ENCODE measurements around the gene GPR15LG.

Gene GPR15LG

DNA sequence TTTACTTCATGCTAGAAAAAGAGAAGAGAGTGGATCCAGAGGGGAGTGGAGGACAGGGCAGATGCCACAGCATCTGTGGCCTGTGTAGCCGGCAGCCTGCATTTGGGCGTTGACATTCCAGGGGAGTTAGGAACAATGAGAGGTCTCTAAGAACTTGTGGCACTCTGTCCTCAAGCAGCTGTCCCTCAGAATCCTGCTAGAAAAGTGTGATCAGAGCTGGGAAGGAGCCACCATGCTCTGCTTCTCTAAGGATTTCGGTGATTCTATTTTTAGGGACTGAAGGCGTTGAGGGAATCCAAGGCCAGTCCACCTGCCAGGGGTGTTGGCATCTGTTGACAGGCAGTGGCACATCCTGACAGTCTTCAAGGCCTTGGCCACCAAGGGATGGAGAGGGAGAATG, 44.1 kb downstream of the GPR15LG start:
- no peak for DNase-seq

DNA sequence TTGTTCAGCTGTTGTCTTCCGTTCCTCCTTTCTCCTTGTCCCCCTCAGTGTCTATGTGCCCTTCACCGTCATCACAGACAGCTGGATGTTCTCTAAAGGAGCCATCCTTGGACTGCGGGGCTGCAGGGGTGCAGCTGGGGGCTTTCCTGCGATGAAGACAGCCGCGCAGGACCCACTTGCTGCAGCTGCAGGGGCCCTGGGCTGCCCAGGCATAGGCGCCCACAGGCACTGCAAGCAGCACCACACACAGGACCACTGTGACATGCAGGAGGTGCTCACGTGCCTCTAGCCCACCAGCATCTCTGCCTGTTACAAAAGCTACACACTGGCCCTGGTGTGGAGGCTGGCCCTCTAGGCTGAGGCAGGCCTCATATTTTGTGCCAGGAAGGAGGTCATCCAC, 48.3 kb downstream of the GPR15LG start:
- no peak for DNase-seq

DNA sequence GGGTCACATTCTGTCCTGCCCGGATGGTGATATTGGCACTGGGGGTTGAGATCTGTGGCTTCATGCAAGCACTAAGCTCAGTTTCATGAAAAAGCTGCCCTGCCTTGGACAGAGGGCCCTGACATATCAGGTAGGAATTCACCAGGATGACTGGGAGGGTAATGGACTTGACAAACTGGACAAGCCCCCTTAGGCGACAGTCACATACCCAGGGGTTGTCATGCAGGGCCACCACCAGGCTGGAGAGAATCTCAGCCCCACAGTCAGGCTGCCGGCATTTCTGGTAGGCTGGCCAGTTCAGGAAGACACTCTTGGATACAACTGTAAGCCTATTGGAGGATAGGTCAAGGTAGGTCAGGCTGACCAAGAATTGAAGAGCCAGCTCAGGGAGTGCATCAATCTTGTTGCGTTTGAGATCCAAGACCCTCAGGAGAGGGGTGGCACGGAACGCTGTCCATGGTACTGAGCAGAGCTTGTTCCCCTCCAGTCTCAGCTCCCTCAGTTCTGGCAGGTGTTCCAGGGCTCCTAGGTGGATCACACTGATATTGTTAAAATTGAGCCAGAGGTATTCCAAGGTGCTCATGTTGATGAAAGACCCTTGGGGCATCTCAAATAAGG, 50.9 kb downstream of the GPR15LG start:
- DNase-seq = no peak

DNA sequence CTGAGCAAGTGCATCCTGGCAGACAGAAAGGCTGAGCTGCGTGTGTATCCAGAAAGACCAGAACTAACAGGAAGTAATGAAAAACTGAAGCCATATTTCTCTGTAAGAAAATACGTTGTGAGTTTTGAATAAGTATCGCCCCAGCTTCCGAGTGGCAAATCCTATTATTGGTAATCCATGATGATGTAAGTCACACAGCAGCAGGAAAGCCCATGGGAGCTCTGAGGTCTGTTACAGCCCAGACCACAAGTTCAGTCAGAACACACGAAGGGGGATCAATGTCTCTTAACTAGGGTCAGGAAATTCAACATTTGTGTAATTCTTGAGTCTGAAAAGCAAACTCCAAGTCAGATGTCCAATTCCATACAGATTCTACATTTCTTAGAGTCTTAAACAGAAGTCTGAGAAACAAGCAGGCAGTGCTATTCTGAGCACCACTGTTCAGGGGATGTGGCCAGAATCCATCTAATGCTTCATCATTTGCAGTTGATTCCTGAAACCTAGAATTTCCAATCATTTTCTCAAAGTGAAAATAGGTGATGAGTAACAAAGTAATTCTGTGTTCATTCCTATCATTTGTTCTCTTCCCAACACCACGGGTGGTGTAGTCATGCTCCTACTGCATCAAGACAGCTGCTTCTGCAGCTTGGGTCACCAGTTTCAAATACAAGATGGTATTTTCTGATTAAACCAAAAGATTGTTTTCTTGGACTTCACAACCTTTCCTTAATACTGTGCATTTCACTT, 52.0 kb downstream of the GPR15LG start, which contains the start of gene LRIT2:
Gene LRIT2, minus strand, starts transcription at position 118 of the 747 bp plus-strand sequence. Its CDS starts 24 bp downstream, at position 94.
- no peak for DNase-seq

- DNase-seq = no peak
These were observed 53.0 kb downstream of the GPR15LG start for GRCh38 chr10:84226616-84227015.

DNA sequence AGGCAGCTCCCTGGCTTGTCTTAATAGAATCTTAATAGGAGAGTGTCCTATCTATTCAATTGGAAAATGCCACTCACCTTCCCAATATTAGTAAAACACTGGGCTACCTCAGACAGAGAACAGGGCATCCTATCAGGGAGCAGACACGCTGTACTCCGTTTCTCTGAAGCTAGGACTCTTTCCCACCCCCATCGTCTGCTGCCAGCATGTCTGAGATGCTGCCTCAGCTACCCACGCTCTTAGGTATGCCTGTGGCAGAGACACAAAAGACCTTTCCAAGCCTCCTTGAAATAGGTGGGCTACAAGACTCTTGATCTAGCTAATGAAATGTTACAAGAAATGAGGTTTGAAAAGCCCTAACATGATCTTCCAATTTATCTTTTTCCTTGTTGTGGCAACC, 54.2 kb downstream of the GPR15LG start:
- DNase-seq = no peak

GRCh38 chr10:84230359-84230758, 56.8 kb downstream of the GPR15LG start:
- no peak for DNase-seq

GRCh38 chr10:84232376-84232775, 58.8 kb downstream of the GPR15LG start:
- no peak for DNase-seq

DNA sequence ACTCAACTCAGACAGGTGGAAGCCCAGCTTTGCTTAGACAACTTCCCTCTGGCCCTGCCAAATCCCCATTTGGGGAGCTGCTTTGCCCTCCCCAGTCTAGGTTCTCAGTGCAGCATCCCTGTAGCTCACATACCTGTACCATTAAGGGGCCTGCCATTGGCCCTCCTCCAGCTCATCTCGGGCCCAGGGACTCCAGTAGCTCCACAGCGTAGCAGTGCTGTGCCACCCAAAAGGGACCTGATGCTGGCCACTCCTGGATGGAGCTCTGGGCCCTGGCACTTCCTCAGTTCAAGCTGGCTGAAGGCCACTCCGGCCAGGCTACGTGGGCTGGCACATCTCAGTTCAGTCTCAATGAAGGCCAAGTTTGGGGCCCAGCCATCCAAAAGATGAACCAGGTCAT, 60.3 kb downstream of the GPR15LG start:
- DNase-seq = no peak

DNA sequence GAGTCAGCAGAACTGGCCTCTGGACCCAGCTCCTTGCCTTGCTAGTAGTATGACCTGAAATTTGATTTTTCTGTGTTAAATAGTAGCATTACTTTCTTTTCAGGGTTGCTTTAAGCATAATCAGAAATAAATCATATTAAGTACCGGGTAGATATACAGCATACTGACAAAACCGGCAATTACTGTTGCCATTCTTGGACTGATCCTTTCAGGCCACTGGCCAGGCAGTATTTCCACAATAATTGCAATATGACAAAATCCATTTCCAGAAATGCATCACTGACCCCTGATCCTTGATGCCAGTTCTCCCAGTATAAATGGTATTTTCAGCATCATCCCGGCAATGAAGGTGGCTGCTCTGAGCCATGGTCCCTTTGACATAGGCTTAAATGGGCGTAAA, 60.9 kb downstream of the GPR15LG start:
- DNase-seq = no peak

Data from activated CD4-positive, alpha-beta T cell treated with anti-CD3 and anti-CD28 coated beads, Interleukin-10, Interleukin-2, amounts not matched to agents 100 ng/mL and 50 ng/mL, durations not matched to agents 16 hours and 8 hours (primary cell).